ENCODE data around the gene ATAD3A.
"Not testable (repeated sequence)": the region's sequence is repeated elsewhere in the genome, so short reads cannot be mapped to it uniquely, and the experiment has no call there.

Gene ATAD3A

DNA sequence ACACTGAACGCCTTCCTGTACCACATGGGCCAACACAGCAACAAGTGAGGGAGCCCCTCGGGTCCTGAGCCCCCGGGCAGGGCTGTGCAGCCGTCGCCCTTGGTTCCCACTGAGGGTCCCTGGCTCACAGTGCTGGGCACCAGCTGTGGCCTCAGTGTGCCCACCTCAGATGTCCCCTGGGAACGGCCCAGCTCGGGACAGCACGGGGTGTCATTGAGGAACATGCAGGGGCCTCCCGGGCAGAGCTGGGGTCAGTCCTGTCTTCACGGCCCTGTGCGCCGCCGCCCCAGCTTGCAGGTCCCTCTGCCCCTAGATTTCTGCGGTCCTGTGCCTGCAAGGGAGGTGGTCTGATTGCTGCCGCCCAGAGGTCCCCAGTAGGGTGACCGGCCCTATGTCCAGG lies 22.7 kb upstream of the ATAD3A start:
- in situ Hi-C loops (cut with MboI; ENCODE audit: low sequenced_read_pairs), result no loop called here

DNA sequence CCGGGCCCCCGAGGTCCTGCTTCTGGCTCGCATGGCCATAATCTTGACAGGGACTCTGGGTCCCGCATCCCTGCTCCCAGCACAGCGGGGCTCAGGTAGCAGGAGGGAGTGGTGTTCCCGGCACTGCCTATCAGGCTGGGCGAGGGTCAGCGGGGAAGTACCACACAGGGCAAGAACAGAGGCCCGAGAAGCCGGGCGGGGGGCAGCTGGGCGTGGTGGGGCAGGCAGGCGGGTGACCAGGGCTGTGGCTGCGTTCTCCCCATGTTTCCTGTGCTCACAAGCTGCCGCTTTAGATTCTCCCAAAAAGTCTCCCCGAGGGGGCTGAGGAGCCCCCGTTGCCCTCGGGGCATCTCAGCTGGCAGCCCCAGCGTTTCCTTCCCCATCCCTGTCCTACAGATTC lies 22.1 kb upstream of the ATAD3A start:
- in situ Hi-C loops (cut with MboI; ENCODE audit: low sequenced_read_pairs), result no loop called here

GRCh38 chr1:1490633-1491230 lies 21.2 kb upstream of the ATAD3A start:
- in situ Hi-C loops (cut with MboI; ENCODE audit: low sequenced_read_pairs), result no loop called here

DNA sequence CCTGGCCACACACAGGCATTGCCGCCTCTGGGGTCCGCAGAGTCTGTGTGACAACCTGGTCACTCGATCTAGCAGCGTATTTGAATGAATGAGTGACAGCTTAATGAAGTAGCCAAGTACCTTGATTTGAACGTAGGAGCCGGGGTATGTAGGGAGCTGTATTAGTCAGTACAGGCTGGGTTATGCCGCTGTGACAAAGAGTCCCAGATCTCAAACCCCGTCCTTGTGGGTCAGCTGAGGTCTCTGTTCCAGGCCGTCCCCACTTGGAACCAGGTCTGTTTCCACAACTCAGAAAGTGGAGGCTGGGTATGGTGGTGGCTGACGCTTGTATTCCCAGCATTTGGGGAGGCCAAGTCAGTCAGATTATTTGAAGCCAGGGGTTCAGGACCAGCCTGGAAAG lies 20.4 kb upstream of the ATAD3A start:
- in situ Hi-C loops (cut with MboI; ENCODE audit: low sequenced_read_pairs), result no loop called here

GRCh38 chr1:1494311-1494710 lies 17.7 kb upstream of the ATAD3A start:
- in situ Hi-C loops (cut with MboI; ENCODE audit: low sequenced_read_pairs), result not testable (repeated sequence)

DNA sequence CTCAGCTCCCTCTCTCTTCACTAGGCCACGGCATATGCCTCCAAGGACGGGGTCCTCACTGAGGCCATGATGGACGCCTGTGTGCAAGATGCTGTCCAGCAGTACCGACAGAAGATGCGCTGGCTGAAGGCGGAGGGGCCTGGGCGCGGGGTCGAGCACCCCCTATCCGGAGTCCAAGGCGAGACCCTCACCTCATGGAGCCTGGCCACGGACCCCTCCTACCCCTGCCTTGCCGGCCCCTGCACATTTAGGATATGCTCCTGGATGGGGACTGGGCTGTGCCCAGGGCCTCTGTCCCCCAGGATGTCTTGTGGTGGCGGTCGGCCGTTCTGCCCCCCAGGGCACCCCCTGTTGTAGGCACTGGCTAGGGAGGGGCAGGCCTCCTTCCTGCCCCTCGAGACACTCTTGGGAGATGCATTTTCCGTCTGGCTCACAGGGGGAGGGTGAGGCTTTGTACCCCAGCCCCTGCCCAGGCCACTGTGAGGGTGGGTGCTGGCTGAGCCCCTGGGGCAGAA lies 16.4 kb upstream of the ATAD3A start:
- in situ Hi-C loops (cut with MboI; ENCODE audit: low sequenced_read_pairs), result not testable (repeated sequence)

- in situ Hi-C loops (cut with MboI; ENCODE audit: low sequenced_read_pairs), result not testable (repeated sequence)
These were observed 7.1 kb upstream of the ATAD3A start for GRCh38 chr1:1504777-1505365.

DNA sequence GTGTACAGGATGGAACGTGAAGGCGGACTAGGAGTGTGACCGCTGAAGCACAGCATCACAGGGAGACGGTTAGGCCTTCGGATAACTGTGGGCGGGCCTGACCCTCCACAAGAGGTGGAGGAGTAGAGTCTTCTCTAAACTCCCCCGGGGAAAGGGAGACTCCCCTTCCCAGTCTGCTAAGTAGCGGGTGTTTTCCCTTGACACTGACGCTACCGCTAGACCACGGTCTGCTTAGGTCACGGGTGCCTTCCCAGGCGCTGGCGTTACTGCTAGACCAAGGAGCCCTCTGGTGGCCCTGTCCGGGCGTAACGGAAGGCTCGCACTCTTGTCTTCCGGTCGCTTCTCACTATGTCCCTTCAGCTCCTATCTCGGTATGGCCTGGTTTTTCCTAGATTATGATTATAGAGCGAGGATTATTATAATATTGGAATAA lies 6.6 kb upstream of the ATAD3A start:
- in situ Hi-C loops (cut with MboI; ENCODE audit: low sequenced_read_pairs), result not testable (repeated sequence)

GRCh38 chr1:1505801-1506200 lies 6.2 kb upstream of the ATAD3A start:
- in situ Hi-C loops (cut with MboI; ENCODE audit: low sequenced_read_pairs), result not testable (repeated sequence)

DNA sequence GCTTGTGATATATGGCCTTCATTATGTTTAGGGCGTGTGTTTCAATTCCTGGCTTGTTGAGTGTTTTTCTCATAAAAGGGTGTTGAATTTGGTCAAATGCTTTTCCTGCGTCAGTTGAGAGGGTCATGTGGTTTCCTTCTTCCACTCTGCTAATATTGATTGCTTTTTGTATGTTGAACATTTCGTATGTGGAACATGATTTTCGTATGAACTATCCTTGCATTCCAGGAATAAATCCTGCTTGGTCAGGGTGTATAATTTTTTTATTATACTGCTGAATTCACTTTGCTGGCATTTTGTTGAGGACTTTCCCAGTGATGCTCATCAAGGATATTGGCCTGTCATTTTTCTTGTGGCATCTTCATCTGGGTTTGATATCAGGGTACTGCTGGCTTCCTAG lies 4.7 kb upstream of the ATAD3A start:
- in situ Hi-C loops (cut with MboI; ENCODE audit: low sequenced_read_pairs), result no loop called here

DNA sequence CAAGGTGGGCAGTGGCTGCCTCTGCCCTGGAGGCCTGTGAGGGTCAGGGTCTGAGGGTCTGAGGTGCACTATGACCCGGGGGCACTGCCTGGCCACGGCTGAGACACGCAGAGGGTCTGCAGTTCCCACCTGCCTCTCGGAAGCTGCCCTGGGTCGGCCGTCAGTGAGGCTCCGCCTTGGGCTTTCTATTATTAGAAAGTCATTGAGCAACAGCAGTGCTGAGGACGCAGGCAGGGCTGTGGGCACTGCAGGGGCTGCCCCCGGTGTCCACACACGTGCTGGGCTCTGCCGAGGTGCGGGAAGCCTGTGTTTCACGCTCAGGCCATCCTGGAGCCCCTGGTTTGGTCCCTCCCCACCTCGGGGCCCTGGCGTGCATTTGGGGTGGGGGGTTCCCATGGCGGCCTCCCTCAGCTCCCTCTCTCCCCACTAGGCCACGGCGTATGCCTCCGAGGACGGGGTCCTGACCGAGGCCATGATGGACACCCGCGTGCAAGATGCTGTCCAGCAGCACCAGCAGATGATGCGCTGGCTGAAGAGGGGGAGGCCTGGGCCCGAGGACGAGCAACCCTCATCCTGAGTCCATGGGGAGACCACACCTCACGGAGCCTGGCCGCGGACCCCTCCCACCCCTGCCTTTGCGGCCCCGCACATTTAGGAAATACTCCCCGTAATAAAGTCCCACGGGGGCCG lies 3.0 kb upstream of the ATAD3A start:
- in situ Hi-C loops (cut with MboI; ENCODE audit: low sequenced_read_pairs), result not testable (repeated sequence)

DNA sequence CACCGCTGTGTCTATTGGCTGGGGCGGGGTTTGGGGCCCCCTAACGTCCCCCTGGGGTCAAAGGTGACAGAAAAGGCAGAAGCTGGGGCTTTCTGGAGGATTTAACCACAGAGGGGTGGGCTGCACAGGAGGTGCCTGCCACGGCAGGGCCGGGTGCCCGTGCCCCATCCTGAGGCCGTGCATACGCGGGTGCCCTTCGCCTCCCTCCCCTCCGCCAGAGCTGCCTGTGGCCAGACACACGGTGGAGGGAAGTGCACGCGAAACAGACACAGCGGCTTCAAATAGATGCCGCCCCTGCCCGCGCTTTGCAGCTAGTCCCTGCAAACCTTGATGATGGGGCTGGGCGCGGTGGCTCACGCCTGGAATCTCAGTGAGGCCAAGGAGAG lies 2.5 kb upstream of the ATAD3A start:
- in situ Hi-C loops (cut with MboI; ENCODE audit: low sequenced_read_pairs), result not testable (repeated sequence)

GRCh38 chr1:1510912-1511532 lies 940 bp upstream of the ATAD3A start:
- in situ Hi-C loops (cut with MboI; ENCODE audit: low sequenced_read_pairs), result no loop called here

- in situ Hi-C loops (cut with MboI; ENCODE audit: low sequenced_read_pairs), result not testable (repeated sequence)
These were observed 463 bp downstream of the ATAD3A start for GRCh38 chr1:1512425-1512824.

DNA sequence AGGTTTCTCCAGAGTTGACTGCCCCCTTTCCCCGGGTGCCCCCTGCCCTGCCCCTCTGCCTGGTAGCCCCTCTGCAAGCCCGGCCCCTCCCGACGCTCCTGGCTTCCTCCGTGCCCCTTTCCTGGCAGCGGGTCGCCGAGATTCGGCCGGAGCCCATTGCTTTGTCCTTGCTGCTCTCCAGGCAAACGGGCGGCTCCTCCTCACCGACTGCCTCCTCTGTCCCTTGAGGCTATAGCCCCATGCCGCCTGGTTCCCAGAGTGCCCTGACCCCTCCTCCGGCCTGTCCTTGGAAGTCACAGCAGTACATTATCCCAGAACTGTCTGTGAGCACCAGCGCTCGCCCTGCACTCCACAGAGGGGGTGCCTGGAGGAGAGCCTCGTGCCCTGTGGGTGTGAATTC lies 1.7 kb downstream of the ATAD3A start:
- in situ Hi-C loops (cut with MboI; ENCODE audit: low sequenced_read_pairs), result not testable (repeated sequence)

DNA sequence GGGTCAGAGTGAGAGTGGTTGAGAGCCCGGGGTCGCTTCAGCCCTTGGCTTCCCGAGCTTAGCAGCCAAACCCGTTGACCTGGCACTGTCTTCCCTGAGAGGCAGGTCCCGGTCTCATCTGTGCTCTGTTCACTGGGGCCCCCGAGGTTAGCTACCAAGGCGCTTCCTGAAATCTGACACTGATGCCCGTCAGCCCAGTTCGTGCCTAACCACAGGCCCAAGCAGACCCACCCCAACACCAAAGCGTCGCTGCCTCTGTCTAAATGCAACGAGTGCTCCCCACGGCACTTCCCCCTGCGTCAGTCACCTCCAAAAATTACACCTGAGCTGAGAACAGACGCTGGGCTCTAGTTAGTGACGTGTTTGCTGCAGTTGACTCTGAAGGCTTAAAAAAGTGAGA lies 2.4 kb downstream of the ATAD3A start:
- in situ Hi-C loops (cut with MboI; ENCODE audit: low sequenced_read_pairs), result not testable (repeated sequence)

GRCh38 chr1:1516923-1517322 lies 5.0 kb downstream of the ATAD3A start:
- in situ Hi-C loops (cut with MboI; ENCODE audit: low sequenced_read_pairs), result not testable (repeated sequence)

GRCh38 chr1:1517973-1518620 lies 6.1 kb downstream of the ATAD3A start:
- in situ Hi-C loops (cut with MboI; ENCODE audit: low sequenced_read_pairs), result no loop called here

DNA sequence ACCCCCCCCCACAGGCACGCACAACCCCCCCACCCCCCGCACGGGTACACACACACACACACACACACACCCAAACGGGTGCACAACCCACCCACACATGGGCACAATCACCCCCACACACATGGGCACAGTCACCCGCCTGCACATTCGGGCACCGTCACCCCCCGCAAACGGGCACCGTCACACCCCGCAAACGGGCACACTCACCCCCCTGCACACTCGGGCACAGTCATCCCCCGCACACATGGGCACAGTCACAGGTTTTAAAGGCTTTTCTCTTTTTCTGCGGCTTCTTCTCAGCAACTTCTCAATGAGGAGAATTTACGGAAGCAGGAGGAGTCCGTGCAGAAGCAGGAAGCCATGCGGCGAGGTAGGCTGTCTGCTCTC lies 6.7 kb downstream of the ATAD3A start:
- in situ Hi-C loops (cut with MboI; ENCODE audit: low sequenced_read_pairs), result not testable (repeated sequence)

DNA sequence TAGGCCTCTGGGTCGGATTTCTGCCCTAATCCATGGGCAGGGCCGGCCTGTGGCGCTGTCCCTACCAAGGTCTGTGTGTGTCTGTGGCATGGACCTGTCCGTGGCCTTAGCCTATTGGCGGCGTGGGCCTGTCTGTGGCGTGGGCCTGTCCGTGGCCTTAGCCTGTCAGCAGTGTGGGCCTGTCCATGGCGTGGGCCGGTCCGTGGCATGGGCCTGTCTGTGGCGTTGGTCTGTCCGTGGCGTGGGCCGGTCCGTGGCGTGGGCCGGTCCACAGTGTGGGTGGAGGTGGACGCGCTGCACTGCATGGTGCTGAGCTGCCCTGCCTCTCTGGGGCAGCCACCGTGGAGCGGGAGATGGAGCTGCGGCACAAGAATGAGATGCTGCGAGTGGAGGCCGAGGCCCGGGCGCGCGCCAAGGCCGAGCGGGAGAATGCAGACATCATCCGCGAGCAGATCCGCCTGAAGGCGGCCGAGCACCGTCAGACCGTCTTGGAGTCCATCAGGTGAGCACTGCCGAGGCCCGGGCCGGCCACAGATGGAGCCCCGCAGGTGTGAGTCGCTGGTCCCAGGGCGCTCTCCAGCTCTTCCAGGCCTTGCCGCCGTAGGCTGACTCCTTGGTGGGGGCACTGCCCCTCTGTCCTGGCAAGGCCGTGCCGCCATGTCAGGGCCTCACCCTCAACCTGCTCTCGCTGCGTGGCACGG lies 8.0 kb downstream of the ATAD3A start:
- in situ Hi-C loops (cut with MboI; ENCODE audit: low sequenced_read_pairs), result not testable (repeated sequence)

- in situ Hi-C loops (cut with MboI; ENCODE audit: low sequenced_read_pairs), result no loop called here
These were observed 9.4 kb downstream of the ATAD3A start for GRCh38 chr1:1521331-1521730.
